HFF-Myc (cell line): Measurements from ENCODE around the gene PRPSAP1.
"Not testable (repeated sequence)": the region's sequence is repeated elsewhere in the genome, so short reads cannot be mapped to it uniquely, and the experiment has no call there.

Source experiments
- DNase-seq: peaks from one replicate; pipeline ENCODE4 v3.0.0-alpha.2; 2011; ENCODE audit warnings: low read depth; ENCODE audit errors: extremely low read depth
- H3K4me3 ChIP-seq: replicated peaks from 2 replicates; pipeline ENCODE4 v1.5.1; 2011; ENCODE audit warnings: low read depth, mild to moderate bottlenecking, control low read depth, low read length
- TF ChIP-seq, protein P1 (sequence below): IDR thresholded peaks from 2 replicates; pipeline ENCODE4 v1.5.1; 2012; ENCODE audit warnings: mild to moderate bottlenecking, low read depth, low read length, control low read depth; ENCODE audit errors: missing control alignments

PRPSAP1 gene

DNA sequence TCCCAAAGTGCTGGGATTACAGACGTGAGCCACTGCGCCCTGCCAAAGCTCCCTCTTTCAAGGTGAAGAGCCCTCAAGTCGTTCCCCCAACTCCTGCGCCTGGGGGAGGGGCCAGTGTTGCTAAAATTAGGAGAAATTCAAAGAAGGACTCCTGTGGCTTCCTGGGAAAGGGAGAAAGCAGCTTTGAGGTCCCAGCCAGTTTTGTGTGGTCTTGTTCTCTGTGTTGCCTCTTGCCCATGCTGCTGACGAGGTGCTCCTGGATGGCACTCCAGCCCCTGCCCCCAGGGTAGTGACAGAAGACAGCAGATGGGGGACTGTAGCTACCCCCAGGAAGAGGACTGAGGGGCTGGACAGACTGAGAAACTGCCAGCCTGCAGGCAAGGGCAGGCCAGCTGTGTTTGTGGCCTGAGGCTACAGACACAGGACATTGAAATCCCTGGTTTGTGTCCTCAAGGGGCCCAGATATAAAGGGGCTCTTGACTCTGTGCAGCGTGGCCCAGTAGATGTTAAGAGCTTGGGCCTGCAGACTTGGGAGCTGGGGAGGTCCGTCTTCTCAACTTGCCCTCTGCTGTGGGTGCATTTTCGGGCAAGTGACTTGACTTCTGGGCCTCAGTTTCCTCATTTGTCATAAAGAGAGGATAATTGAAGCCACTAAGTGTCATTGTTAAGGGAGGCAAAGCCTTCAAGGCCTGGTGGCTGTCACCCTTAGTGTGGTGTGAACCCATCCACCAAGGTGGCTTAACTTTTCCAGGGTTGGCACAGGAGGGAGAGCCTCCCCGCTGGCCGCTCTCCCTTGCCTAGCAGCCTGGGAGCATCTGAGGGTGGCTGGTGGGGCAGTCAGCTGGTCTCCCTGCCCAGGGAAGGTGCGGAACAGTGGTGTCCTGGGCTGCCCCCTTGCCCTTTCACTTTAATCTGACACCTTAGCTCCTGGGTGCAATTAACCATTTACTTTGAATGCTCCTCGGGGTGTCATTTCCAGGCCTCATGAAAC, 84.4 kb downstream of the PRPSAP1 start:
- DNase-seq: no peak
- TF ChIP-seq, protein P1, sequence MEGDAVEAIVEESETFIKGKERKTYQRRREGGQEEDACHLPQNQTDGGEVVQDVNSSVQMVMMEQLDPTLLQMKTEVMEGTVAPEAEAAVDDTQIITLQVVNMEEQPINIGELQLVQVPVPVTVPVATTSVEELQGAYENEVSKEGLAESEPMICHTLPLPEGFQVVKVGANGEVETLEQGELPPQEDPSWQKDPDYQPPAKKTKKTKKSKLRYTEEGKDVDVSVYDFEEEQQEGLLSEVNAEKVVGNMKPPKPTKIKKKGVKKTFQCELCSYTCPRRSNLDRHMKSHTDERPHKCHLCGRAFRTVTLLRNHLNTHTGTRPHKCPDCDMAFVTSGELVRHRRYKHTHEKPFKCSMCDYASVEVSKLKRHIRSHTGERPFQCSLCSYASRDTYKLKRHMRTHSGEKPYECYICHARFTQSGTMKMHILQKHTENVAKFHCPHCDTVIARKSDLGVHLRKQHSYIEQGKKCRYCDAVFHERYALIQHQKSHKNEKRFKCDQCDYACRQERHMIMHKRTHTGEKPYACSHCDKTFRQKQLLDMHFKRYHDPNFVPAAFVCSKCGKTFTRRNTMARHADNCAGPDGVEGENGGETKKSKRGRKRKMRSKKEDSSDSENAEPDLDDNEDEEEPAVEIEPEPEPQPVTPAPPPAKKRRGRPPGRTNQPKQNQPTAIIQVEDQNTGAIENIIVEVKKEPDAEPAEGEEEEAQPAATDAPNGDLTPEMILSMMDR: no peak
- no peak overlapping the region for H3K4me3 ChIP-seq

DNA sequence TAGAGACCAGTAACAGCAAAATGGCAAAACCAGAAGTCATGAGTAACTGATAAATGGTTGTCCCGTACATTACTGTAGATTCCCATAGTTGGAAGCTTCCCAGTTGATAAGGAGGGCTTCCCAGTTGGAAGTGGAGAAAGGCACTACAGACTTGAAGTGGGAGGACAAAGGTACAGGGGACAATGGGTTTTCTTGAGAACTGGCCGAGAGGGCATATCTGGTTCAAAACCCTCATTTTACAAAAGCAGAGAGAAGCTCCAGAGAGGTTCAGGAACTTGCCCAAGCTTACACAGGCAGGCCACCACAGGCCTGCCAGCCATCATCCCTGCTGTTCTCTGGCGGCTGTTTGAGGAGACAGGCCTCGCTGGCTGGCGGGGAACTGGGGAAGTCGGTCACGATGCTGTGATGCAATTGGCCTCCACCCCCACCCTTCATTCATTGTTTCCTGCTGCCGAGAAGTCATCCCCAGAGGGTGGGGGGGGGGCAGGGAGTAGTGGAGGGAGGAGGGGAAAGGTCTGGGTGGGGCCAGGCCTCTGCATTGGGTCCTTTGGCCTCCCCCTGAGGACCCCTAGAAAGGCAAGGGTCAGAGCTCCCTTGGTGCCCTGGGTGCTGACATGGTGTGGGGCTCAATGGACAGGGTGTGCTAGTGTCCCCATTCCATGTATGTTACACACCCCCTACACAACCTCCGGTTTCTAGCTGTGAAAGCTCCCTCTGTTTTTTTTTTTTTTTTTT, 85.5 kb downstream of the PRPSAP1 start:
- no peak for DNase-seq
- H3K4me3 ChIP-seq: 0 out of 2 replicates have a peak overlapping the region, but pooled peaks have one; percentile 0
- TF ChIP-seq, protein P1: no peak

DNA sequence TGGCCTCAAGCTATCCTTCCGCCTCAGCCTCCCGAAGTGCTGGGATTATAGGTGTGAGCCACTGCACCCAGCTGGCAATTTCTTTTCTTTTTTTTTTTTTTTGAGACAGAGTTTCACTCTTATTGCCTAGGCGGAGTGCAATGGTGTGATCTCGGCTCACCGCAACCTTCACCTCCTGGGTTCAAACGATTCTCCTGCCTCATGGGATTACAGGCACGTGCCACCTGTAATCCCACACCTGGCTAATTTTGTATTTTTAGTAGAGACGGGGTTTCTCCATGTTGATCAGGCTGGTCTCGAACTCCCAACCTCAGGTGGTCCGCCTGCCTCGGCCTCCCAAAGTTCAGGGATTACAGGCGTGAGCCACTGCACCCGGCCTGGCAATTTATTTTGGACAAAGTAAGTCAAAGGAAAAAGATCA, 86.1 kb downstream of the PRPSAP1 start:
- H3K4me3 ChIP-seq: peak overlapping the region; percentile 80; the same call in 1 of the 2 replicates

DNA sequence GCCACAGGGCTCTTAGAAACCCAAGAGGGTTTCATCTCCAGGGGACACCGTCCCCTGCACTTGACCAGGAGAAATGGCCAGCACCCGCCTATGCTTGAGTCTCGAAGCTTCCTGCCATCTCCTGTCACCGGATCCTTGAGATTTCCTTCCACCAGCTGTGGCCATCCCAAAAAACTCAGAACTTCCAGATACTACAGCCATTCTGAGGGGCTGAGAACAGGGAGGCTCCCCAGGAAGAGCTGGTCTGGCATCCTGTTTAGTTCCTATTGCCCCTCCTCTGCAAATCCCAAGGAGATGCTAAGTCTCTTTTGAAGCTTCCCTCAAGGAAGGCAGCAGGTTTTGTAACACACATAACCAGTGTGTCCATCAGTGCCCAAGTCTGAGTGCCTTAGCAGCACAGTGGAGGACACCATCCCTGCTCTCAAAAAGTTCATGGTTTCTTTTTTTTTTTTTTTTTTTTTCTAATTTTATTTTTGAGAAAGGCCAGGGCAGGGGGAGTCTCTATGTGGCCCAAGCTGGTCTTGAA, 86.6 kb downstream of the PRPSAP1 start:
- peak overlapping the region; percentile 80 for H3K4me3 ChIP-seq
- TF ChIP-seq, protein P1: no peak
- no peak for DNase-seq

More for the DNA sequence above, 86.1 kb downstream of the PRPSAP1 start:
- DNase-seq: not testable (repeated sequence)

DNA sequence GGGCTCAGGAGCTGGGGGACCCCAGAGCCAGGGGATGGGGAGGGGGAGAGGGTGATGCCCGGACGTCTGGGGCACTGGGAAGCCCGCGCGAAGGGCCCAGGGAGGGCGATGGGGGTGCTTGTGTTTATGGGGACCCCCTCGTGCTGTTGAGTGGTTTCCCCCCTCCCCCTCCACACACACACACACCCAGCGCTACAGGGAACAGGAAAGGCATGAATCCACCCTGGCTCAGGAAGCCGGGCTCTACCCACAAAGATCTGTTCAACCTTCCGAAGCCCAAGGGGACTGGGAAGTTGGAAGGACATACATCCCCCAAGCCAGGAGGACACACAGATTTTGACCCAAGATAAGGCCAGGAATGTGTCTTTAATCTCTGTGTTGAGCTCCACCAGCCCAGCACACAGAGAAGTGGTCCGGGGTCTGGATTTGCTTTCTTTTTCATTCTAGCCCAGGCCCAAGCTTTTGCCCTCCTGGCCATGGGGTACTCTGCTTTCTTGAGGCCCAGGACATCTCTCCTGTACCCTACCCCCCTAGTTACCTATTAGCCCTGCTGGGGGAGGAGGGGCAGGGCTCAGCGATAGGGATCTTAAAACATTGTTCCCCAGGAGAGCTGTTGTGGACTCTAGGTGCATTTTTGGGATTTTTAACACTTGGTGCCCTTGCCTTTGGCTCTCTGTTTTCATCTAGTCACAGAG, 87.3 kb downstream of the PRPSAP1 start:
- TF ChIP-seq, protein P1: no peak
- DNase-seq: no peak
- H3K4me3 ChIP-seq: peak overlapping the region; percentile 80

DNA sequence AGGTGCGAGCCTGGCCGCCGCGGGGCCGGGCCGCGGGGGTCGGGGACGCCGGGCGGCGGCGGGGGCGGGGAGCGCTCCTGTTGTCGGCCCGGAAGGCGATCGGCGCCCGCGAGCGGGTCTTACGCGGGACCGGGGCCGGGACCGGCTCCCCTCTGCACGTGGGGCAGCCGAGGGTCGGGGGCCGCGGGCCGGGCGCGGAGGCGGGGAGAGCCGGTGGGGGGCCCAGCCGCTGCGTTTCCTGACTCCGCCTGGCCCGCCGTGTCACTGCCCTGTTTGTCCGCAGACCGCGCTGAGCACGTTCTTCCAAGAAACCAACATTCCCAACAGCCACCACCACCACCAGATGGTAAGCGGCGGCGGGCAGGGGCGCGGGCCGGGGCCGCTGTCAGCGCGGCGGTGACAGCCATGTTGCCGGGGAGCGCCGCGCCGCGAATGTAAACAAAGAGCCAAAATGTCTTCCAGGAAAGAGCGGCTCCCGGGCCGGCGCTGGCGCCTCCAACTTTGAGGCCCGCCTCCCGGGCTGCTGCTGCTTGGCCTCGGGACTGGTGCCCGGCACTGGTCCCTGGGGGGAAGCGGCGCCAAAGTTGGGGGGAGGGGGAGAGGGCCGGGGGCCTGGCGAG, 88.0 kb downstream of the PRPSAP1 start:
- no peak for DNase-seq
- peak overlapping the region; percentile 80 for H3K4me3 ChIP-seq
- TF ChIP-seq, protein P1: no peak
